K562 (cell line): Measurements from ENCODE around the gene OAT. TPM values are rescaled to one million over a fixed set of nuclear protein-coding genes. Genes with fewer than 3 reads are reported as not detected.

Experiments
- CBFA2T3 ChIP-seq: fragments of 450-650 bp; IDR thresholded peaks from 2 replicates; pipeline ENCODE4 v1.6.1; 2017
- CHD2 ChIP-seq: IDR thresholded peaks from 2 replicates; pipeline ENCODE4 v1.6.1; 2011; ENCODE audit warnings: low read depth, low read length
- DMBX1 ChIP-seq: fragments of 250-450 bp; sonication (Bioruptor Pico); IDR thresholded peaks from 2 replicates; pipeline ENCODE4 v1.8.0; 2022; ENCODE audit warnings: inconsistent platforms, mild to moderate bottlenecking, moderate library complexity, borderline replicate concordance
- E2F6 ChIP-seq, 2 experiments: IDR thresholded peaks; 2 replicates each; pipeline ENCODE4 v1.6.1; 2011; ENCODE audit warnings: borderline replicate concordance in 1 of 2, control low read depth in 1 of 2, low read depth in 1 of 2, low read length in 1 of 2, mild to moderate bottlenecking in 1 of 2, mixed read lengths in 1 of 2, moderate library complexity in 1 of 2; ENCODE audit not compliant: insufficient read depth in 1 of 2, insufficient read length in 1 of 2, poor library complexity in 1 of 2, severe bottlenecking in 1 of 2; ENCODE audit errors: extremely low read depth in 1 of 2
- EP400 ChIP-seq: fragments of 450-650 bp; IDR thresholded peaks from 2 replicates; pipeline ENCODE4 v1.6.1; 2017; ENCODE audit warnings: antibody characterized with exemption, mild to moderate bottlenecking, moderate library complexity
- ESRRA ChIP-seq: fragments of 450-650 bp; IDR thresholded peaks from 2 replicates; pipeline ENCODE4 v1.6.1; 2014; ENCODE audit warnings: low read depth, mild to moderate bottlenecking, moderate library complexity, borderline replicate concordance
- ETS2 ChIP-seq: IDR thresholded peaks from 2 replicates; pipeline ENCODE4 v1.6.1; 2016; ENCODE audit warnings: borderline replicate concordance, missing genetic modification characterization, mild to moderate bottlenecking, moderate library complexity, missing compliant biosample characterization; ENCODE audit not compliant: poor library complexity, severe bottlenecking
- FOS ChIP-seq: IDR thresholded peaks from 3 replicates; pipeline ENCODE4 v1.6.1; 2011; ENCODE audit not compliant: insufficient read length; ENCODE audit errors: extremely low read depth
- FOSL1 ChIP-seq: fragments of 200-800 bp; sonication (Bioruptor generic); conservative IDR thresholded peaks from 2 replicates; pipeline ENCODE4 v1.6.1; 2016; ENCODE audit warnings: missing genetic modification characterization, missing compliant biosample characterization
- GATA2 ChIP-seq: sonication (generic); formaldehyde crosslinking; IDR thresholded peaks from 2 replicates; pipeline ENCODE4 v1.4.0; 2020; ENCODE audit warnings: mild to moderate bottlenecking, missing genetic modification reagents
- ILK ChIP-seq: fragments of 450-650 bp; IDR thresholded peaks from 2 replicates; pipeline ENCODE4 v1.6.1; 2016; ENCODE audit warnings: missing genetic modification characterization, low read depth, mild to moderate bottlenecking, missing compliant biosample characterization, moderate library complexity, borderline replicate concordance
- KDM5B ChIP-seq: fragments of 200-600 bp; sonication (generic); IDR thresholded peaks from 2 replicates; pipeline ENCODE4 v1.6.1; 2012; ENCODE audit warnings: low read depth, mild to moderate bottlenecking, moderate library complexity, low read length, control low read depth, inconsistent platforms; ENCODE audit not compliant: insufficient replicate concordance
- MBD2 ChIP-seq: sonication (generic); IDR thresholded peaks from 2 replicates; pipeline ENCODE4 v1.6.1; 2016; ENCODE audit warnings: low read depth, borderline replicate concordance
- MTA3 ChIP-seq: fragments of 450-650 bp; formaldehyde crosslinking; IDR thresholded peaks from 2 replicates; pipeline ENCODE4 v1.6.1; 2017; ENCODE audit warnings: mild to moderate bottlenecking, borderline replicate concordance
- NCOA6 ChIP-seq: fragments of 450-650 bp; IDR thresholded peaks from 2 replicates; pipeline ENCODE4 v1.6.1; 2017; ENCODE audit warnings: mild to moderate bottlenecking
- NFIC ChIP-seq: fragments of 450-650 bp; IDR thresholded peaks from 2 replicates; pipeline ENCODE4 v1.6.1; 2017; ENCODE audit warnings: mild to moderate bottlenecking, inconsistent platforms
- NONO ChIP-seq, 2 experiments: fragments of 200-400 bp in 1 of 2; fragments of 450-650 bp in 1 of 2; formaldehyde crosslinking in 1 of 2; IDR thresholded peaks; 2 replicates each; pipeline ENCODE4 v1.6.1; 2017; ENCODE audit warnings: low read depth in 2 of 2, mild to moderate bottlenecking in 2 of 2, moderate library complexity in 2 of 2, low read length in 1 of 2
- POLR2A ChIP-seq: fragments of 450-650 bp; conservative IDR thresholded peaks from 2 replicates; pipeline ENCODE4 v1.6.1; 2016
- RBM25 ChIP-seq: fragments of 200-400 bp; formaldehyde crosslinking; IDR thresholded peaks from 2 replicates; pipeline ENCODE4 v1.6.1; 2018; ENCODE audit warnings: low read length, low read depth, moderate library complexity; ENCODE audit not compliant: severe bottlenecking
- SP1 ChIP-seq: sonication (generic); formaldehyde crosslinking; IDR thresholded peaks from 2 replicates; pipeline ENCODE4 v1.8.1; 2022; ENCODE audit warnings: mild to moderate bottlenecking, missing genetic modification reagents
- TEAD4 ChIP-seq, 2 experiments: sonication (generic) in 1 of 2; formaldehyde crosslinking in 1 of 2; IDR thresholded peaks; 2 replicates each; pipeline versions ENCODE4 v1.6.1 to v1.8.0; 2012 to 2022; ENCODE audit warnings: borderline replicate concordance in 1 of 2, inconsistent platforms in 1 of 2, low read length in 1 of 2, mild to moderate bottlenecking in 1 of 2, missing genetic modification reagents in 1 of 2
- ZBED1 ChIP-seq: IDR thresholded peaks from 2 replicates; pipeline ENCODE4 v1.6.1; 2014
- ZC3H4 ChIP-seq: sonication (generic); formaldehyde crosslinking; IDR thresholded peaks from 2 replicates; pipeline ENCODE4 v1.9.0; 2021; ENCODE audit warnings: missing genetic modification reagents, borderline replicate concordance
- ZFP36 ChIP-seq: fragments of 150-350 bp; IDR thresholded peaks from 2 replicates; pipeline ENCODE4 v1.6.1; 2018; ENCODE audit warnings: low read length, low read depth; ENCODE audit not compliant: partially characterized antibody
- ZNF639 ChIP-seq, 2 experiments: fragments of 200-800 bp in 1 of 2; sonication (Bioruptor generic) in 1 of 2; sonication (generic) in 1 of 2; formaldehyde crosslinking in 1 of 2; IDR thresholded peaks in 1 of 2; conservative IDR thresholded peaks in 1 of 2; 2 replicates each; pipeline versions ENCODE4 v1.5.0 to v1.6.1; 2016 to 2020; ENCODE audit warnings: missing compliant biosample characterization in 1 of 2, missing genetic modification characterization in 1 of 2, missing genetic modification reagents in 1 of 2
- polyA plus RNA-seq, 8 experiments: library from polyadenylated mRNA; depleted of rRNA in 4 of 8; stranded (reverse) in 5 of 8; unstranded in 3 of 8; fragments of >200 nt; fragmentation: Nextera tagmentation in 2 of 8; fragmentation: Illumina TruSeq in 1 of 8; extraction: Ambion mirVana in 2 of 8; extraction: Trizol in 1 of 8; gene quantifications; 2 replicates each; pipeline versions ENCODE4 v1.2.1 to v1.2.3, GENCODE V29; 2011 to 2014; ENCODE audit warnings: inconsistent platforms in 1 of 8, missing spikeins in 1 of 8
- total RNA-seq, 7 experiments: library from RNA; depleted of rRNA in 6 of 7; stranded (reverse); fragments of >200 nt in 6 of 7; fragmentation: Illumina TruSeq in 2 of 7; extraction: Trizol in 2 of 7; gene quantifications; 2 replicates each; pipeline versions ENCODE4 v1.2.1 to v1.2.3, GENCODE V29; 2011 to 2021; ENCODE audit warnings: low replicate concordance in 1 of 7

OAT gene
- total and polyA plus RNA-seq, 9 of the 15 experiments (the other 6 are each of a cell fraction or from before 2014, with no cell fraction given): 100 to 312 (median 163) TPM

GRCh38 chr10:124418726-124419501, at the start of gene OAT (continued):
- TF ChIP-seq ESRRA: peak; percentile 89
- TF ChIP-seq MBD2: peak; percentile 67; the same call in 1 of the 2 replicates
- peak; percentile 63 for TF ChIP-seq FOS
- TF ChIP-seq POLR2A: peak; percentile 94
- TF ChIP-seq RBM25: peak; percentile 44
- TF ChIP-seq NONO (IDR thresholded peaks at IDR 0.05; ENCODE audit: low read depth in 2 of 2, low read length in 1 of 2): peak in 1 of 2 experiments; percentile 26; a peak in 2 of 4 replicates
- peak in 1 of 2 experiments; percentile 29; a peak in 1 of 4 replicates for TF ChIP-seq ZNF639 (CRISPR knock-in tag; conservative IDR thresholded peaks at IDR 0.05 in 1 of 2, IDR thresholded peaks at IDR 0.05 in 1 of 2)
- peak; percentile 21; the same call in 1 of the 2 replicates for TF ChIP-seq NFIC
- peak; percentile 31 to 52 for TF ChIP-seq E2F6 (IDR thresholded peaks at IDR 0.05; ENCODE audit: borderline replicate concordance in 1 of 2, extremely low read depth in 1 of 2, insufficient read depth in 1 of 2, insufficient read length in 1 of 2, low read depth in 1 of 2, low read length in 1 of 2, poor library complexity in 1 of 2, severe bottlenecking in 1 of 2)
- no peak for TF ChIP-seq GATA2
- peak; percentile 99 for TF ChIP-seq KDM5B
- peak; percentile 33 for TF ChIP-seq ZFP36
- TF ChIP-seq ZBED1: 0 out of 2 replicates have a peak, but pooled peaks have one; percentile 41
- no peak for TF ChIP-seq ETS2
- no peak for TF ChIP-seq ILK (tag)
- peak; percentile 98 for TF ChIP-seq MTA3
- TF ChIP-seq NCOA6: no peak
- TF ChIP-seq EP400: peak; percentile 25
- no peak for TF ChIP-seq DMBX1 (CRISPR knock-in tag)
- TF ChIP-seq CHD2: no peak; the same call in 1 of the 2 replicates
- no peak for TF ChIP-seq FOSL1
- TF ChIP-seq ZC3H4 (CRISPR knock-in tag): 0 out of 2 replicates have a peak, but pooled peaks have one; percentile 1
- TF ChIP-seq SP1: peak; percentile 78
- no peak for TF ChIP-seq TEAD4 (IDR thresholded peaks at IDR 0.05; ENCODE audit: low read length)
- TF ChIP-seq TEAD4 (CRISPR knock-in tag; IDR thresholded peaks at IDR 0.05; ENCODE audit: borderline replicate concordance): no peak
- TF ChIP-seq CBFA2T3: peak; percentile 19; the same call in 1 of the 2 replicates
